ENCODE measurements around the gene NUP133.
"Not testable (repeated sequence)": the region's sequence is repeated elsewhere in the genome, so short reads cannot be mapped to it uniquely, and the experiment has no call there.

Gene NUP133

DNA sequence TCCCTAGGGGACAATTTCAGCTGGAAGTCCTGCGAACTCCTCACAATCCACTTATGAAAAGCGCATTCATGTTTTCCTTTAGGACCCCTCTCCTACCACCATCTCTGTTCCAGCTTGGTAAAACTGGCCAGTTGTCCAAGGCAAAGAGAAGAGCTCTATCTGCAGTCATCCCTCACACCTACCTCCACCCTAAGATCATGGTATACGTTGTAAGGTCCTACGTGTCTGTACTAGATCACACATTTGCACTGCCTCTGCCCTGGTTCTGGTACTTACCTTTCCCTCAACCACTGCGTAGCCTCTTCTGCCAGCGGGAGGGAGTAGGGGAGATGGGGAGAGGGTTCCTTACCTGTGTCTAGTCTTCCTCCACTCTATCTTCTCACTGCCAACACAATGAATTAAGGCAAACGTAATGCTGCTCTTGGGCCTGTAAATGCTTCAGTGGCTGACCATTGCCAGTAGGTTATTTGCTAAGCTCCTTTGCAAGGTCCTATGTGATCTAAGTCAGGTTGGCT, 739 bp upstream of the NUP133 start:
- no peak for DNase-seq

- no peak for DNase-seq
Observed at GRCh38 chr1:229507502-229507901, 639 bp downstream of the NUP133 start.

GRCh38 chr1:229506633-229507032, 1.5 kb downstream of the NUP133 start:
- DNase-seq = no peak

DNA sequence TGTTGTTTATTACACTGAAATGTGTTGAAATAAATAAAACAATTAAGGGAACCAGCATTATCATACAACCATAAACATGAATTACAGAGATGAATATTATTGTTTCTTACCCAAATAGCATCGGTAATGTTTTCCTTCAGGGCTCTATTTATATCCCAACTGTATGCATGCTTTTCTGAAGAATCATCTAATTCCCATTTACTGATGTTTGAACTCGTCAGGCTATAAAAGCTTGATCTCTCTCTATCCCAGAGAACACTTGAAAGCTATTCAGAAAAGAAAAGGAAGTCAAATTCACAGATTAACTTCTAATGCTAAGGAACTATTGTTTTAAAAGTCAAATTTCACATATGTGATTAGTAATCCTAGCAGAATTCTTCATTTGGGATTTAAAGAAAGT, 12.4 kb downstream of the NUP133 start:
- DNase-seq = no peak

GRCh38 chr1:229487181-229487580, 21.0 kb downstream of the NUP133 start:
- no peak for DNase-seq

DNA sequence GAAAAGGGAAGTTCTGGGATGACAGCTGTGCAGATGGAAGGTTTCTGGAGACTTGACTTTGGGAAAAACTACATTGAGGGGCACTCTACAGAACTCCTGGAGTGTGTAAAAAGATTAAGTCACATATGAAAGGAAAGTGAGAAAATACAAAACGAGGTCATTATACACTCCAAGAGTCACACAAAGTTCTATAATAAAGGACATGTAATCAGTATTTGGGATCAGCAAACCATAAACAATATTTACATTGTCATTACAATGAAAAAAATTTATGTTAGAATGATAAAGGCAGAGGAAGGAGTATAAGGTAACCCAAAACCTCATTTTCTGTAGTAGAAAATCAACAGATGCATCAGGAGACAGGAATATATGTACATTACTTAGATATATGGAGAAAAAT, 22.8 kb downstream of the NUP133 start:
- no peak for DNase-seq

GRCh38 chr1:229482511-229482910, 25.6 kb downstream of the NUP133 start:
- no peak for DNase-seq

GRCh38 chr1:229480495-229480894, 27.6 kb downstream of the NUP133 start:
- DNase-seq = no peak

- DNase-seq = no peak
Observed at GRCh38 chr1:229479660-229480399, 28.3 kb downstream of the NUP133 start.

DNA sequence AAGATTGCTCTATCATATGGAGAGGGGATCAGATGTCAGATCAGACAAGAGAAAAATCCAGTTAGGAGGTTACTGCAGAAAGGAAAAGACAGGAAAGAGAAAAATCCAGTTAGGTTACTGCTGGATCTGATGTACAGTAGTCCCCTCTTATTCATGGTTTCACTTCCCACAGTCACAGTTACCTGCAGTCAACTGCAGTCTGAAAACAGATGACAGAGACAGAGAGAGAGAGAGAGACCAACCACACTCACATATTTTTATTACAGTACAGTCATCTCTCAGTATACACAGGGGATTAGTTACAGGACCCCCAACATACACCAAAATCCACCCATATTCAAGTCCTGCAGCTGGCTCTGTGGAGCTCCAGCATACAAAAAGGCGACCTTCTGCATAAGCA, 29.3 kb downstream of the NUP133 start:
- no peak for DNase-seq

GRCh38 chr1:229475859-229476258, 32.3 kb downstream of the NUP133 start:
- DNase-seq = not testable (repeated sequence)

DNA sequence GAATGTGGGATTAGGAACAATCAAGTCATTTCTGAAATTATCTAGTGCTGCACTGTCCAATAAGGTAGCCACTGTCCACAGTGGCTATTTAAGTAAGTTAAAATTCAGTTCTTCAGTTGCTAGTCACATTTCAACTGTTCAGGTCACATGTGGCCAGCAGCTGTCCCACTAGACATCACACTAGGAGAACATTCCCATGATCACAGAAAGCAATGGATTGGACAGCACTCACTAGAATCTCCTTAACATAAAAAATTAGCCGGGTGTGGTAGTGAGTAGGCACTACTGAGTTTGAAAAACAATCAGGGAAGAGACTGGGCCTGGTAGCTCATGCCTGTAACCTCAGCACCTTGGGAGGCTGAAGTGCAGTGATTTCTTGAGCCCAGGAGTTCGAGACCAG, 33.6 kb downstream of the NUP133 start:
- no peak for DNase-seq

DNA sequence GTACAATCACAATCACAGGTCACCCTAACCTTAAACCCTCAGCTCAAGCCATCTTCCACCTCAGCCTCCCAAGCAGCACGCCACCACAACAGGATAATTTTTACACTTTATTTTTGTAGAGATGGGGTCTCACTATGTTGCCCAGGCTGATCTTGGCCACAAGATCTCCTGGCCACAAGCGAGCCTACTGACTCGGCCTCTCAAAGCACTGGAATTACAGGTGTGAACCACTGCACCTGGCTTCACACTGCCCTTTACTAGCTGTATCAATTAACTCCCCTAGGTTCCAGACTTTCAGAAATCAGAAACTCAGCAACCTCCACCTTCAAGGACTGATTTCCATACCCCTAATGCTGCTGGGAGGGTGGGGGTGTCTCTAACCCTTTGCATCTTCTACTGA, 37.0 kb downstream of the NUP133 start:
- no peak for DNase-seq

GRCh38 chr1:229470406-229471043, 37.6 kb downstream of the NUP133 start:
- no peak for DNase-seq

DNA sequence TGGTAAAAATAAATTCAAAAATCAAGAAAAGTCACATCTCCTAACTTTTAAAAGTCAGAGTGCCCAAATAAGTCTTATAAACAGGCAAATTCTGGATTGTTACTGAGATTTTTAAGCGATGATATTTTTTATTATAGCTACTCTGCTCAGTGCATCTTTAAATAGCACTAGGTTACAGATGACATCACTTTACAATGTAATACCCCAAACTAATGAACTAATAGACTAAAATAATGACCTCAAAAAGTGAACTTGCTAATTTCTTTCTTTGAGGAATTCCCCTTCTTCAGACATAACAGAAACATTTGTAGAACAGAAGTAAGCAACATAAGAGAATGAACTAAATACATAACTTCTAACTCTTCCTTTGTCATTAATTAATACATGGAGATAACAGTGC, 41.3 kb downstream of the NUP133 start:
- no peak for DNase-seq

DNA sequence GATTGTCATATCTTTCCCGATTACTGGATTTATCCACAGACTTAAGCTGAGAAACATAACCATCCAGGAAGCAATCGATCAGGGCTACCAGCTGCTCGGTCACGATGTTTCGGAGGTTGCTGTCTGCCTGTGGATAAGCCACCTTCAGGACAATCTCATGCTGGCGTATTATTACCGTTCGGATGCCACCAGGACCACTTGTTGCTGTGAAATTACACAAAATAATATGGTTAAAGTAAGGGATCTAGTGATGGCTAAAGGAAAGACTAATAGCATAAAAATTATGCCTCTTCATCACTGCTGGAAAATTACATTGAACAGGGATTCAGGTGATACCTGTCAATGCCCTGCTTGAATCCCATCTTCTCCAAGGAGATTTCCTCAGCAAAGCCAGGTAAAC, 43.5 kb downstream of the NUP133 start:
- DNase-seq = no peak

DNA sequence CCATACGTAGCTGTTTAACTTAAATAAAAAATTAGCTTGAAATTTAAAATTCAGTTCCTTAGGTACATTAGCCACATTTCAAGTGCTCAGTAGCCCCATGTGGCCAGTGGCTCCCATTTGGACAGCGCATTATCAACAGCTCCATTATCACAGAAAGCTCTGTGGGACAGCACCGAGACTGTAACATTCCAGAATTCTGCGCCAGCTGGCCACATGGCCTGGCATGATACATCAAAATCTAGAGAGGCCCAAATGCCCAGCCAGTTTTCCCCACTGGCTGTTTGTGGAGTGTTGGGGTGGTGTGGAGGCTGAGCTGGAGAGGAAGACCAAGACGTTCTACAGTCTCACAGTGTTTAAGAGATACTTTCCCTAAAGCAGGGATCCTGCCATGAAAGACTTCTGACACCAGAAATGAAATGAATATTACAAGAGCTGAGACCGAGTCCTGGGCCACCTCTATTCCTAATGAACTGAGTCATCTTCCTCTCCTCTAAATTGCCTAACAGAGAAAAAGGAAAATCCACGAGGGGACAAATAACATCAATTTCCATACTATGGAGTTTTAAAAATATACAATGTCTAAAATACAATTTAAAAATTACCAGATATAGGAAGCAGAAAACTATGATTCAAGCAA, 47.0 kb downstream of the NUP133 start:
- DNase-seq = no peak

GRCh38 chr1:229459815-229460214, 48.3 kb downstream of the NUP133 start:
- DNase-seq = no peak

DNA sequence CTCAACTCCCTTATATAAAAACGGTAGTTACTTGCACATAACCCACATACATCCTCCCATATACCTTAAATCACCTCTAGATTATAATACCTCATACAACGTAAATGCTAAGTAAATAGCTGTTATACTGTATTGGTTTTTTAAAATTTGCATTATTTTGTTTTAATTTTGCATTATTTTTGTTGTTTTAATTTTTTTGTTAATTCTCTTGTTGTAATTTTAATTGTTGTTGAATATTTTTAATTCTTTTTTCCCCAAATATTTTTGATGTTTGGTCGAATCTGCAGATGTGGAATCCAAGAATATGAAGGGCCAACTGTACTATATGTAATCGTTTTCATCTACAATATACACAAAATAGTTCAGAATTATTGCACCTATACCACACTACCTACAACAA, 50.7 kb downstream of the NUP133 start:
- DNase-seq = no peak

DNA sequence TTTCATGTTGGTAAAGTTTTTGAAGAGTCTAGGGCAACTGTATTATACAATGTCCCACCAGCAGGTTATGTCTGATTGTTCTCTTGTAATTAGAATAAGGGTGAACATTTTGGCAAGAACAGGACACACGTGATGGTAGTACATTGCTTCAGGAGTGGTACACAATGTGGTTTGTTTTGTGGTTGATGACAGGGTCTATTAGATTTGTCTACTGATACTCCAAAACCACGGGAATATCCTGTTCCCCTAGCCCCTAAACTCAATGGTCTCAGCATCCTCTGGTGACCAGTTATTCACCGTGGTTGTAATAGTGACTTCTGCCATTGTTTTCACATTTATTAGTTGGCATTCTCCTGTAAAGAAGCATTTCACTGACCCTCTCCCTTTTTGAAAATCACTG, 52.1 kb downstream of the NUP133 start:
- DNase-seq = no peak

DNA sequence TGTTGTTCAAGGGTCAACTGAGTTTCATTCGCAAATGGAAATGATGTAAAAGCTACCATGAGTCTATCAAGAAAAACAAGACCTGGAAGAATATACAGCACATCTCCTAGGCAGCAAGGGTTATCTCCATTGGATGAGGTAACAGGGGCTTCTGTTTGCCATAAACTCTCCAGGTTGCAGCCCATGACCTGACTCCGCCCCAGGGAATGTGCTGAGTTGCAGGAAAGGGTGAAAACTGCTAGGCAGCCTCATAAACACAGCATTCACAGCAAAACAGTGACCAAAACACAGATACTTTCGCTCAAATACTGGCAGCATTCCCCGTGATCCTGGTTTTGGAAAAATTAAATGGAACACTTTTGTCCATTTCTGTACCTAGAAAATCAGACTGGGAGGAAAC, 54.1 kb downstream of the NUP133 start:
- no peak for DNase-seq

DNA sequence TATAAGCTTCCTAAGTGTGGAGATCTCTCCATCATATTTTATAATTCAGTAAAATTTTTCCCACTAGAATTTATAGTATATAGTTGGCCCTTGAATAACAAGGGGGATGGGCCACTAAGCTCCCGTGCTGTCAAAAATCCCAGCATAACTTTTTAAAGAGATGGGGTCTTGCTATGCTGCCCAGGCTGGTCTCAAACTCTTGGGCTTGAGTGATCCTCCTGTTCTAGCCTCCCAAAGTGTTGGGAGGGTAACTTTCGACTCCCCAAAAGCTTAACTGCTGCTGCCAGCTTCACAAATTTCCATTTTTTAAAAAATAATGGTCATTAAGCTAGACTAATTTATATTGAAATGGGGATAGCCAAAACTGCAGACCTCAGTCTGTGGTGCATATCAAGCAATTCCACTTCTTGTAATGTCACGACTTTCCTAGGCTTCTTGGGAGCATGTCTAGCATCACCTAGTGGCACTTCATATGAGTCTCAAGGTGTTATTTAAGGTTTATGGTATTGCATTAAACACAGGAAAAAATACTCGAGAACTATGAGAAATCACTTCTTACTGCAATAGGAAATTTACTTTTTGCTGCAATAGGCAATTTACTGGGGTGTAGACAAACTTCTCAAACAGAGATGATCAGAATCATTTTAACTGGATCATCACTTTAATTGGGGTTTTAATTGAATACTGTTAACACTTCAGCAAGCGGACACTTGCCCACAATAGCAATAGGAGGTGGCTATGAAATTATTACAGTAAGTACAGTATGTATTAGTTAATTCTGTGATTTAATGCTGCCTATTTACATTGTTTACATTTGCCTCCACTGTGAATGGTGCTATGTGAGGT, 55.0 kb downstream of the NUP133 start:
- no peak for DNase-seq

DNA sequence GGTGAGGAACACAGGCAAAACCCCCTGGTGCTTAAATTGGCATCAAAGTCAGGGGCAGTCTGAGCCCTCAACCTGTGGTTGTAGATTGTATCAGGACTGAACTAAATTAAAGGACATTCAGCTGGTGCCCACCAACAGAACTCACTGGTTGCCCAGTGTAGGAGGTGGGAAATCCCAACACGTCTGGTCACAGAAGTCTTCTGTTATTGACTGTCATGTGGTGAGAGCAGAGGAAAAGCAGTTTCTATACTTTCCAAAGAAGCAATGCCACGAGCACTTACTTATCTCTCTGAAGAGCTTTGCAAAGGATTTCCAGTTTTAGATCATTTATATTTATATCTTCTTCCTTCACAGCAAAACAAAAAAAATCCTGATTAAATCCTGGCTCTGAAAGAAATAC, 59.3 kb downstream of the NUP133 start:
- no peak for DNase-seq

All from NCI-H1930 (cell line).